GM18907 (cell line): ENCODE measurements around the gene DMRT2.

Source experiments
- ATAC-seq: cut with Tn5 transposase; IDR thresholded peaks from one replicate; pipeline ENCODE4 v1.9.1; 2021; ENCODE audit warnings: mild to moderate bottlenecking, moderate library complexity; ENCODE audit not compliant: unreplicated experiment

DMRT2 gene

GRCh38 chr9:1050125-1050895 is at the start of gene DMRT2:
Gene DMRT2 (plus strand): TSS chr9:1050357. CDS start chr9:1051614, 1,257 bp downstream.
- peak; percentile 69 for ATAC-seq

GRCh38 chr9:1001838-1002237 is 48.3 kb upstream of the DMRT2 start:
- no peak for ATAC-seq

GRCh38 chr9:1002678-1003077 is 47.5 kb upstream of the DMRT2 start:
- ATAC-seq, result no peak

- ATAC-seq, result peak; percentile 63
Observed at GRCh38 chr9:1005043-1005667, 45.0 kb upstream of the DMRT2 start.

GRCh38 chr9:1007312-1007711 is 42.8 kb upstream of the DMRT2 start:
- ATAC-seq, result no peak

GRCh38 chr9:1008216-1008615 is 41.9 kb upstream of the DMRT2 start:
- ATAC-seq, result no peak

- ATAC-seq, result peak; percentile 97
Observed at GRCh38 chr9:1009101-1009707, 41.0 kb upstream of the DMRT2 start.

GRCh38 chr9:1013021-1013420 is 37.1 kb upstream of the DMRT2 start:
- no peak for ATAC-seq

- ATAC-seq, result no peak
Observed at GRCh38 chr9:1014225-1014624, 35.9 kb upstream of the DMRT2 start.

GRCh38 chr9:1014640-1015039 is 35.5 kb upstream of the DMRT2 start:
- ATAC-seq, result no peak

GRCh38 chr9:1018121-1018520 is 32.0 kb upstream of the DMRT2 start:
- ATAC-seq, result no peak

- no peak for ATAC-seq
Observed at GRCh38 chr9:1024112-1024511, 26.0 kb upstream of the DMRT2 start.

- no peak for ATAC-seq
Observed at GRCh38 chr9:1025131-1025530, 25.0 kb upstream of the DMRT2 start.

GRCh38 chr9:1026219-1026618 is 23.9 kb upstream of the DMRT2 start:
- ATAC-seq, result no peak

GRCh38 chr9:1028501-1029190 is 21.5 kb upstream of the DMRT2 start:
- ATAC-seq, result no peak

GRCh38 chr9:1031951-1032601 is 18.1 kb upstream of the DMRT2 start:
- no peak for ATAC-seq

GRCh38 chr9:1034271-1034670 is 15.9 kb upstream of the DMRT2 start:
- ATAC-seq, result no peak

- no peak for ATAC-seq
Observed at GRCh38 chr9:1039589-1039988, 10.6 kb upstream of the DMRT2 start.

- ATAC-seq, result no peak
Observed at GRCh38 chr9:1042466-1042865, 7.7 kb upstream of the DMRT2 start.

GRCh38 chr9:1044643-1045042 is 5.5 kb upstream of the DMRT2 start:
- ATAC-seq, result no peak
